HUES64 (cell line): ENCODE results near the gene MASP2.
"Not testable (repeated sequence)": the region's sequence is repeated elsewhere in the genome, so short reads cannot be mapped to it uniquely, and the experiment has no call there.

ENCODE experiments used
- H3K27ac ChIP-seq: 2 replicates; pipeline ENCODE4 v1.7.0; 2013; ENCODE audit warnings: low read depth, low read length, inconsistent platforms
- H3K27me3 ChIP-seq: 2 replicates; pipeline ENCODE4 v1.6.1; 2013; ENCODE audit warnings: mild to moderate bottlenecking, low read length; ENCODE audit not compliant: insufficient read depth
- H3K36me3 ChIP-seq: 2 replicates; pipeline ENCODE4 v1.6.1; 2013; ENCODE audit warnings: mild to moderate bottlenecking, low read length; ENCODE audit not compliant: insufficient read depth
- H3K4me1 ChIP-seq: 2 replicates; pipeline ENCODE4 v1.6.1; 2013; ENCODE audit warnings: mild to moderate bottlenecking, low read length, moderate library complexity; ENCODE audit not compliant: insufficient read depth
- H3K4me3 ChIP-seq: 2 replicates; pipeline ENCODE4 v1.5.1; 2013; ENCODE audit warnings: mild to moderate bottlenecking, low read length, moderate library complexity
- H3K9ac ChIP-seq: 2 replicates; pipeline ENCODE4 v1.6.1; 2013; ENCODE audit warnings: mild to moderate bottlenecking, low read depth, low read length
- H3K9me3 ChIP-seq: 2 replicates; pipeline ENCODE4 v1.6.1; 2013; ENCODE audit warnings: low read depth, low read length; ENCODE audit not compliant: insufficient read depth
- WGBS: fragments of 150-250, 120-280 bp; methylation state at CpG from one replicate; pipeline ENCODE4 v1.1.7; 2013; ENCODE audit warnings: missing lambda C conversion rate; 5-methylcytosine and 5-hydroxymethylcytosine counted together

MASP2 gene

DNA sequence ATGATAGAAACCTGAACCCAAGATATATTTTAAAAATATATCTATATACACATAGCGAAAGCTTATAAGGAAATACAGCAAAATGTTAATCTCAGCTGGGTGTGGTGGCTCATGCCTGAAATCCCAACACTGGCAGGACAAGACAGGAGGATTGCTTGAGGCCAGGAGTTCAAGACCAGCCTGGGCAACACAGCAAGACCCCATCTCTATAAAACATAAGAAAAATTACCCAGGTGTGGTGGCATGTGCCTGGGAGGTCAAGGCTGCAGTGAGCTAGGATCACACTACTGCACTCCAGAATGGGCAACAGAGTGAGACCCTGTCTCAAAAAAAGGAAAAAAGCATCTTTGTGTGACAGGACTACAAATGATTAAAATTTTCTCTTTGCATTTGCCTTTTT is 18.8 kb upstream of the MASP2 start:
- Histone ChIP-seq H3K4me1 (no peaks in the 10 kb centered on the region), H3K9ac (no peak overlapping the region), H3K36me3 (peaks cover 69% of the 10 kb centered on the region), H3K27me3 (no peaks in the 10 kb centered on the region), H3K9me3 (no peaks in the 10 kb centered on the region), H3K27ac (no peak overlapping the region), H3K4me3 (no peak overlapping the region)
- 100% methylated on average over 1 of the region's 1 CpG for WGBS

- peaks cover 60% of the 10 kb centered on the region for H3K36me3 ChIP-seq
- no peak overlapping the region for H3K27ac ChIP-seq
- no peak overlapping the region for H3K9ac ChIP-seq
- no peaks in the 10 kb centered on the region for H3K27me3 ChIP-seq
- no peaks in the 10 kb centered on the region for H3K9me3 ChIP-seq
- no peak overlapping the region for H3K4me3 ChIP-seq
- H3K4me1 ChIP-seq: no peaks in the 10 kb centered on the region
- WGBS: 93% methylated on average over 3 of the region's 3 CpGs
Observed at GRCh38 chr1:11064942-11065341, 17.9 kb upstream of the MASP2 start.

DNA sequence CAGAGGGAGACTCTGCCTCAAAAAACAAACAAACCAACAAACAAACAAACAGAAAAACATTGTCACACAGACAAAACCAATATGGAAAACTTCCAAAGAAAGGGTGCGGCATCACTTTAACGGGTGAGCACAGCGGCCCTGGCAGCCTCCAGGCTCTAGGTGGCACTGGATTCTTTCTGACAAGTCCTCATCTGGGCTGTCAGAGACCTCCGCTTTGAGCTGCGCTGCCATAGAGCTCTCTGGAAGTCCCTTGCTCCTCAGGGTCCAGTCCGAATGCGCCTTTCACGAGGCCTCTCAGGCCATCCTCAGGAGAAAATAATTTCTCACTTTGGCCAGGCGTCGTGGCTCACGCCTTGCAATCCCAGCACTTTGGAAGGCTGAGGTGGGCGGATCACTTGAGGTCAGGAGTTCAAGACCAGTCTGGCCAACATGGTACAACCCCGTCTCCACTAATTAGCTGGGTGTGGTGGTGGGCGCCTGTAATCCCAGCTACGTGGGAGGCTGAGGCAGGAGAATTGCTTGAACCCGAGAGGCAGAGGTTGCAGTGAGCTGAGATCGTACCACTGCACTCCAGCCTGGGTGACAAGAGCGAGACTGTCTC is 17.0 kb upstream of the MASP2 start:
- H3K36me3 ChIP-seq: peaks cover 51% of the 10 kb centered on the region
- not testable (repeated sequence) for H3K4me1 ChIP-seq, H3K9me3 ChIP-seq, H3K27ac ChIP-seq, H3K27me3 ChIP-seq, H3K9ac ChIP-seq, H3K4me3 ChIP-seq
- WGBS: 91% methylated on average over 17 of the region's 18 CpGs

DNA sequence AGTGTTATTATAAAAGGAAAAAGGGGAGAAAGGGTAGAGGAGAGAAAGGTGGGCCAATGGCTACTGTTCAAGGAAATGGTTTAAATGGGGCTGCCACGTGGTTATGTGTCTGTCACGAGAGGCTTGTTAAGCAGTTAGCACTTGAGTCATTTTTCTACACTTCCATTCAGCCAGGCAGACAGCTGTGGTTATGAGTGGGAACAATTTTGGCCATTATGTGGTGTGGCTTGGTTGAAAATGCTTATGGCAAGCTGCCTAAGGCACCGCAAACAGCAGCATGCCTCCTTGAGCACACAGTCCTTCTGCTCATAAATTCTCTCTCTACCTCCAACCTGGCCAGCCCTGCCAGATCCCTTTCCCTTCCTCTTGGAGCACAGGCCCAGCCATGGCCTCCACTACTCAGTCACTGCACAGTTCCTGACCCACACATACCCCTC is 15.9 kb upstream of the MASP2 start:
- Histone ChIP-seq H3K4me3 (no peak overlapping the region), H3K9ac (no peak overlapping the region), H3K4me1 (peaks cover 4% of the 10 kb centered on the region; the same call in 1 of the 2 replicates), H3K27me3 (no peaks in the 10 kb centered on the region), H3K36me3 (peaks cover 43% of the 10 kb centered on the region), H3K27ac (no peak overlapping the region), H3K9me3 (no peaks in the 10 kb centered on the region)
- 95% methylated on average over 3 of the region's 3 CpGs for WGBS

DNA sequence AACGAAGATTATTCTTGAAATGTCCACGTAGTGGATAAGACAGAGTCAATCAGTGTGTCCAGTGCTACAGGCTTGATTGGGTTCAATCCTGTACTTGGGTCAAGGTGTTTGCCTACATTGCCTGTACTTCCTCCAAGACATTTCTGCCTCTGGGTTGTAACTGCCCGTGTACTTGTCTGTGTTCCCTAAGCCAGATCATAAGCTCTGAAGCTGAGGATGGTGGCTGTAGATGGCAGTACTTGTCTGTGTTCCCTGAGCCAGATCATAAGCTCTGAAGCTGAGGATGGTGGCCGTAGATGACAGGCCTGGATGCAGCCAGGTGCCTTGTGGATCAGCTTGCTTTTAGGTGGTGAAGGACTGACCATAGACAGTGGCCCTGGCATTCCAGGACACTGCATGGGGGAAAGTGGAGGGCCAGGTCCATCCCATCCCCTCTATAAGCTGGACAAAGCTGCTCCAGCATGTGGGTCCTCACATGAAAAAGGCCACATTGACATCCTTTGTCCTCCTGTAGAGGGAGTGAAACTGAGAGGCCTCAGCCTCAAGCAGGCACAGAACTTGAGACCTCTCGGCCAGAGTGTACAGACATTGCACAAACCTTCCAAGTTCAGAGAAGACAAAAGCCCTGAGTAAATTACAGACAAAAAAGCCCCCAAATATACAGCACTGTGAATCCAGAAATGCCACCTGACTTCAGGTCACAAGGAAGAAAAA is 14.8 kb upstream of the MASP2 start:
- H3K4me3 ChIP-seq: no peak overlapping the region; the same call in 1 of the 2 replicates
- no peaks in the 10 kb centered on the region for H3K27me3 ChIP-seq
- no peak overlapping the region for H3K9ac ChIP-seq
- peaks cover 4% of the 10 kb centered on the region; the same call in 1 of the 2 replicates for H3K4me1 ChIP-seq
- no peaks in the 10 kb centered on the region for H3K9me3 ChIP-seq
- peaks cover 44% of the 10 kb centered on the region for H3K36me3 ChIP-seq
- 94% methylated on average over 5 of the region's 5 CpGs for WGBS
- H3K27ac ChIP-seq: no peak overlapping the region

- H3K27ac ChIP-seq: peak within 1 kb of the TSS; percentile 70
- H3K9me3 ChIP-seq: no peaks in the 10 kb centered on the region
- under 1% methylated on average over 82 of the region's 83 CpGs for WGBS
- H3K4me3 ChIP-seq: peak within 1 kb of the TSS; percentile 95
- H3K4me1 ChIP-seq: peaks cover 4% of the 10 kb centered on the region; the same call in 1 of the 2 replicates
- peaks cover 38% of the 10 kb centered on the region for H3K36me3 ChIP-seq
- peak within 1 kb of the TSS; percentile 89 for H3K9ac ChIP-seq
- H3K27me3 ChIP-seq: no peaks in the 10 kb centered on the region
Observed at GRCh38 chr1:11059968-11060830, 13.2 kb upstream of the MASP2 start, which contains the start of gene SRM. SRM (minus strand) TSS chr1:11060018; CDS start chr1:11059943, 75 bp downstream.

DNA sequence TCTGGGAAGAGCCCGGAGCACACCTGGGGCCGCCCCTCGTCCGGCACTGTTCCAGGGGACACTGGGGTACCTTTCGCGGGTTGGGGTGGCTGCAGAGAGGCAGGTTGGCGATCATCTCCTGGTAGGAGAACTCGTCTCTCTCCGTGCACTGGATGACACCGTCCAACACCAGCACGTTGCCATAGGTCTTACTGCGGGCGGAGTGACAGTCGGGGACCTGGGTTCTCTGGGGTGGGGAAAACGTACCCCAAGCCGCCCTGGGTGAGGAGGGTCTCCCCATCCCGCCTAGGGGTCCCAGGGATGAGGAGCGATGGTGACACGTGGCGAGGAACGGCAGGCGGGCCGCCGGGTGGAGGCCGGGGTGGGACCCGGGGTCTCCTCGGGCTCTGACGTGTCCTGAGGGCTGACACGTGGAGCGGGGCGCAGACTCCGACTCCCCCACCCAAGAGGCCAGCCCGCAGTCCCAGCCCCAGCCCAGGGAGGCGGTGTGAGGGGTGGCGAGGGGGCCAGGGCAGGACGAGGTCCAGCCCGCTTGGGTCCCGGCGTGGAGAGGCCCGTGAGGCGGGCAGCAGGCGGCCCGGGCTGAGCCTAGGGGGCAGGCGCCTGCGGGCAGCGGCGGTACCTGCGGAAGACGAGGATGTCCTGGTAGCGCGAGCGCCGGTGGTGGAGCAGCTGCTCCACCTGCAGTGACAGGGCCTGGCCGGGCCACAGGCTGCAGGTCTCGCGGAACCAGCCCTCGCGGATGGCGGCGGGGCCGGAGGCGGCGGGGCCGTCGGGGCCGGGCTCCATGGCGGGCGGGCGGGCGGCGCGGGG is 12.3 kb upstream of the MASP2 start:
- Histone ChIP-seq H3K4me1 (peaks cover 4% of the 10 kb centered on the region; the same call in 1 of the 2 replicates), H3K36me3 (peaks cover 35% of the 10 kb centered on the region), H3K27me3 (no peaks in the 10 kb centered on the region), H3K9me3 (no peaks in the 10 kb centered on the region), H3K9ac (peak overlapping the region; percentile 85), H3K4me3 (peak overlapping the region; percentile 95), H3K27ac (0 out of 2 replicates have a peak overlapping the region, but pooled peaks have one; percentile 6)
- WGBS: 1% methylated on average over 72 of the region's 72 CpGs

GRCh38 chr1:11058595-11059154 is 11.6 kb upstream of the MASP2 start:
- 43% methylated on average over 28 of the region's 28 CpGs for WGBS
- Histone ChIP-seq H3K9me3 (no peaks in the 10 kb centered on the region), H3K4me3 (peak overlapping the region; percentile 95), H3K4me1 (peaks cover 4% of the 10 kb centered on the region; the same call in 1 of the 2 replicates), H3K36me3 (peaks cover 36% of the 10 kb centered on the region), H3K9ac (peak overlapping the region; percentile 85), H3K27me3 (no peaks in the 10 kb centered on the region), H3K27ac (no peak overlapping the region)

GRCh38 chr1:11058026-11058425 is 11.0 kb upstream of the MASP2 start:
- Histone ChIP-seq H3K4me3 (no peak overlapping the region), H3K4me1 (peaks cover 4% of the 10 kb centered on the region; the same call in 1 of the 2 replicates), H3K9me3 (no peaks in the 10 kb centered on the region), H3K36me3 (peaks cover 32% of the 10 kb centered on the region), H3K9ac (no peak overlapping the region), H3K27ac (no peak overlapping the region), H3K27me3 (no peaks in the 10 kb centered on the region)
- WGBS: 96% methylated on average over 14 of the region's 14 CpGs

- Histone ChIP-seq H3K4me1 (peaks cover 4% of the 10 kb centered on the region; the same call in 1 of the 2 replicates), H3K36me3 (peaks cover 28% of the 10 kb centered on the region)
- 93% methylated on average over 8 of the region's 8 CpGs for WGBS
Observed at GRCh38 chr1:11057477-11057876, 10.4 kb upstream of the MASP2 start.

More at GRCh38 chr1:11057477-11057876, 10.4 kb upstream of the MASP2 start:
- H3K27ac ChIP-seq: no peak overlapping the region
- H3K27me3 ChIP-seq: no peaks in the 10 kb centered on the region
- no peak overlapping the region for H3K9ac ChIP-seq
- no peaks in the 10 kb centered on the region for H3K9me3 ChIP-seq
- no peak overlapping the region for H3K4me3 ChIP-seq
